ENCODE measurements around the gene RAD52.

Gene RAD52

GRCh38 chr12:865614-866013 lies 83.9 kb downstream of the RAD52 start:
- no peak for DNase-seq

- DNase-seq: no peak
Measured at GRCh38 chr12:863285-863684, 86.2 kb downstream of the RAD52 start.

DNA sequence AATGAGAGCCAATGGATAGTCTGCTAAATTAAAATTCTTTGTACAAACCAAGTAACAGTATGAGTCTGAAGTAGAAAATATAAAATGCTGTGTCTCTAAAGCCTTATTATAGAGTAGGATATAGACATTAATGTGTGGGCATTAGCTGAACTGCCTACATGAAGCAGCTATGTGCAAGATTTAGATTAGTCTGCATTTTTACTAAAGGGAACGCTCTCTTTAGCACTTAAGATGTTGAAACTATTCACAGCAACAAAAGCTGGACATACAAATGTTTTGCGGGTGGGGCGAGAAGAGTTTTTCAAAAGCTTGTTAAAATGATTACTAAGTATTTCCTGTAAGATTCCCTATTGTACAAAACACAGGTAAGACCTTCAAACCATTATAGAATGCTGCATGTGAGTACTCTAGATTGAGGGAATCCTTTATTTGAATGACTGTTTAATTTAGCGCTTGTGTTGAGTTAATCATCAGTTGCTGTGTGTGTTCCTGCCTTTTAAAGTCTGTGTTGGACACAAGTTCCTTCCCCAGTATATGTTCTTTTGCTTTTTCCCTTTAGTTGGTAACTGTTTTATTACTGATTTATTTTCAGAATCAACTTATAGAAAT lies 87.1 kb downstream of the RAD52 start:
- no peak for DNase-seq

Measured in EL (cell line).